Mesendoderm (in vitro differentiated cells): ENCODE data around the gene RPS23.
A peak's percentile ranks its signal among the peaks of the same experiment; 100 is the strongest.

ENCODE experiments used
- DNase-seq: peaks from one replicate; pipeline ENCODE4 v3.0.0; 2013
- H2AK5ac ChIP-seq: 2 replicates; pipeline ENCODE4 v1.6.1; 2013; ENCODE audit warnings: low read length, inconsistent platforms
- H2BK120ac ChIP-seq: 2 replicates; pipeline ENCODE4 v1.6.1; 2013; ENCODE audit warnings: low read depth, mild to moderate bottlenecking, low read length, moderate library complexity, mixed read lengths
- H2BK15ac ChIP-seq: replicated peaks from 2 replicates; pipeline ENCODE4 v1.6.1; 2013; ENCODE audit warnings: low read depth, mild to moderate bottlenecking, moderate library complexity
- H2BK5ac ChIP-seq: 2 replicates; pipeline ENCODE4 v1.6.1; 2013; ENCODE audit warnings: low read length, inconsistent platforms
- H3K18ac ChIP-seq: 2 replicates; pipeline ENCODE4 v1.6.1; 2013; ENCODE audit warnings: mild to moderate bottlenecking, low read length, mixed read lengths
- H3K23ac ChIP-seq: one replicate; pipeline ENCODE4 v1.6.1; 2013; ENCODE audit warnings: low read length
- H3K27ac ChIP-seq: 2 replicates; pipeline ENCODE4 v1.5.1; 2013; ENCODE audit warnings: low read depth, mild to moderate bottlenecking, inconsistent platforms, low read length, moderate library complexity
- H3K27me3 ChIP-seq: 2 replicates; pipeline ENCODE4 v1.6.1; 2013; ENCODE audit warnings: low read length, control low read depth, mild to moderate bottlenecking, inconsistent platforms; ENCODE audit not compliant: insufficient read depth, poor library complexity
- H3K36me3 ChIP-seq: 2 replicates; pipeline ENCODE4 v1.6.1; 2013; ENCODE audit warnings: low read length, inconsistent platforms; ENCODE audit not compliant: control insufficient read depth, insufficient read depth
- H3K4ac ChIP-seq: one replicate; pipeline ENCODE4 v1.6.1; 2013; ENCODE audit warnings: low read depth, mild to moderate bottlenecking, low read length, moderate library complexity
- H3K4me1 ChIP-seq: 2 replicates; pipeline ENCODE4 v1.6.1; 2013; ENCODE audit warnings: low read depth, low read length, inconsistent platforms; ENCODE audit not compliant: control insufficient read depth
- H3K4me2 ChIP-seq: 2 replicates; pipeline ENCODE4 v1.6.1; 2013; ENCODE audit warnings: low read length
- H3K4me3 ChIP-seq: 2 replicates; pipeline ENCODE4 v1.5.1; 2013; ENCODE audit warnings: mild to moderate bottlenecking, low read length
- H3K56ac ChIP-seq: one replicate; pipeline ENCODE4 v1.6.1; 2013; ENCODE audit warnings: low read length
- H3K79me1 ChIP-seq: 2 replicates; pipeline ENCODE4 v1.6.1; 2013; ENCODE audit warnings: low read length, inconsistent platforms
- H3K79me2 ChIP-seq: 2 replicates; pipeline ENCODE4 v1.6.1; 2013; ENCODE audit warnings: mild to moderate bottlenecking, low read length; ENCODE audit not compliant: control insufficient read depth, insufficient read depth
- H3K9ac ChIP-seq: 2 replicates; pipeline ENCODE4 v1.6.1; 2013; ENCODE audit warnings: low read length, inconsistent platforms
- H4K5ac ChIP-seq: one replicate; pipeline ENCODE4 v1.6.1; 2013; ENCODE audit warnings: low read length
- H4K8ac ChIP-seq: one replicate; pipeline ENCODE4 v1.6.1; 2013; ENCODE audit warnings: low read depth, mild to moderate bottlenecking, control low read depth, low read length, moderate library complexity
- WGBS: extraction: QIAGEN DNeasy Blood & Tissue Kit; methylation state at CpG from one replicate; pipeline ENCODE4 v1.1.7; 2013; ENCODE audit warnings: low lambda C conversion rate, missing lambda C conversion rate; ENCODE audit not compliant: insufficient coverage; ENCODE audit errors: extremely low coverage; 5-methylcytosine and 5-hydroxymethylcytosine counted together

Gene RPS23

DNA sequence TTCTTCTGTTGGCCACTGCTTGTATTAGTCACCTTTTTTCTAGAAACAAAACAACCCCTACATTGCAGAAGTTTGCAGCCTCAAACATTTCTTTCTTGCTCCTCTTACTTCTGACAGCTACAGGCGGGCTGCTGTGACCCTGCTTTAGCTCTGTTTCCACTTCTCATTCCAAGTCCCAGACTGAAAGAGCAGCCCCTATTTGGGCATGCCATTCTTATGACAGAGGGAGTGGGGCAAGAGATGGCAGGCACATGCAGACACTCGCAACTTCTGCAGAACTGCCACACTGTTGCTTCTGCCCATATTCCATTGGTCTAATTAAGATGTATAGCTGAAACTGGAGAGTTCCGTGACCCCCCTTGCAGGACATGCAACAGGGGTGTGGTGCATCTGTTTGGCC lies 19.6 kb upstream of the RPS23 start:
- WGBS: no CpG with 5 or more reads among the region's 3 CpGs
- no peak overlapping the region for H3K4ac ChIP-seq
- no peak overlapping the region for H3K27ac ChIP-seq
- H3K79me2 ChIP-seq: no peaks in the 10 kb centered on the region
- no peak overlapping the region for H2BK15ac ChIP-seq
- peaks cover 3% of the 10 kb centered on the region for H3K4me1 ChIP-seq
- no peak overlapping the region for H4K5ac ChIP-seq
- no peak overlapping the region for H2BK120ac ChIP-seq
- H2BK5ac ChIP-seq: no peak overlapping the region
- no peak overlapping the region for H3K4me3 ChIP-seq
- no peaks in the 10 kb centered on the region for H3K36me3 ChIP-seq
- no peak overlapping the region for H3K4me2 ChIP-seq
- H3K18ac ChIP-seq: no peak overlapping the region
- no peaks in the 10 kb centered on the region for H3K79me1 ChIP-seq
- no peak for DNase-seq
- H3K9ac ChIP-seq: no peak overlapping the region
- no peak overlapping the region for H3K56ac ChIP-seq
- H3K27me3 ChIP-seq: no peaks in the 10 kb centered on the region
- no peak overlapping the region for H3K23ac ChIP-seq
- H2AK5ac ChIP-seq: no peak overlapping the region
- no peak overlapping the region for H4K8ac ChIP-seq

DNA sequence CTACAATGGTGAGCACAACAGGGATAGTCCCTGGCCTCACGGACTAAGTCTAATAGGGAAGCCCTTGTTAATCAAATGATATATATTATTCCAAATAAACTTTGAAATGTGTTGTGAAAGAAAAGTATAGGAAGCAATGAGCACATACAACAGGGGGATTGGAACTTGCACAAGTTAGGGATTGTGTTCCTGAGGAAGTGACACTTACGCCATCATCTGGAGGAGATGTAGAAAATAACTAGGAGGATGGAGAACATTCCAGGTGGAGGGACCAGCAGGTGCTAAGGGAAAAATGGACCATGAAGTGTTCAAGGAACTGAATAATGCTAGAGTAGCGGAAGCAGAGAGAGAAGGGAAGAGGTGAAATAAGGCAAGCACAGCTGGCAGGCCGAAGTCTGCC lies 18.8 kb upstream of the RPS23 start:
- H4K5ac ChIP-seq: no peak overlapping the region
- no peak overlapping the region for H3K27ac ChIP-seq
- no peak overlapping the region for H2BK120ac ChIP-seq
- H2AK5ac ChIP-seq: no peak overlapping the region
- H3K18ac ChIP-seq: no peak overlapping the region
- no peak overlapping the region for H3K4me2 ChIP-seq
- H3K79me1 ChIP-seq: no peaks in the 10 kb centered on the region
- no peaks in the 10 kb centered on the region for H3K27me3 ChIP-seq
- WGBS: no CpG with 5 or more reads among the region's 4 CpGs
- no peak overlapping the region for H3K9ac ChIP-seq
- H3K23ac ChIP-seq: no peak overlapping the region
- no peak overlapping the region for H3K4ac ChIP-seq
- no peak overlapping the region for H4K8ac ChIP-seq
- no peak overlapping the region for H3K56ac ChIP-seq
- H3K36me3 ChIP-seq: no peaks in the 10 kb centered on the region
- peak; percentile 34 for DNase-seq
- H3K79me2 ChIP-seq: no peaks in the 10 kb centered on the region
- peaks cover 3% of the 10 kb centered on the region for H3K4me1 ChIP-seq
- H3K4me3 ChIP-seq: no peak overlapping the region
- no peak overlapping the region for H2BK5ac ChIP-seq
- no peak overlapping the region for H2BK15ac ChIP-seq

DNA sequence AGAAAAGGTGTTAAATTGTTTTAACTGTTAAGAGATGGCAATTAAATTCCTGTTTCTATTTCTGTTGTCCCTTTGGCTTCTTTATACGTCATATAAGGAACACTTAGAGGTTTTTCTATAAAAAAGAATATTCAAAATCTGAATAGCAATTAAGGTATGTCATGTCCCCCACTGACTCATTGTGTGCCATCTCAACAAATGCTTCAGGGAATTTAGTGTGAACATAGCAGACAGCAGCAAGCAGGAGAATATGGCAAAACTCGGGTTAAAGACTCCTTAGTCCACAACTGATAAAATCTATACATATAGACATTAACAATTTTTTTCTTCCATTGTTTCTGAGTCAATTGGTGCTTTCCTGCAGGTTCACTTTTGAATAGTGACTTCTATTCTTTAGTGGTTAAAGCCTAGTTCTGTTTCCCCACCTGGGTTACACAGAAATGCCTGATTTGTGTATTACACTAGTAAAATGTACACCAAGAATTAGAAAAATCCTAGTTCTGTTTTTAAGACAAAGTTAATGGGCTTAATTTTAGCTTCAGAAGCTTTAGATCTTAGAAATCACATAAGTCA lies 17.9 kb upstream of the RPS23 start:
- H2BK5ac ChIP-seq: no peak overlapping the region
- no CpG with 5 or more reads among the region's 2 CpGs for WGBS
- no peak overlapping the region for H4K8ac ChIP-seq
- H3K79me2 ChIP-seq: no peaks in the 10 kb centered on the region
- H3K27me3 ChIP-seq: no peaks in the 10 kb centered on the region
- no peak for DNase-seq
- no peak overlapping the region for H2BK120ac ChIP-seq
- H3K79me1 ChIP-seq: no peaks in the 10 kb centered on the region
- no peak overlapping the region for H3K27ac ChIP-seq
- H3K4me2 ChIP-seq: no peak overlapping the region
- no peak overlapping the region for H4K5ac ChIP-seq
- no peak overlapping the region for H3K9ac ChIP-seq
- H2AK5ac ChIP-seq: no peak overlapping the region
- no peak overlapping the region for H3K23ac ChIP-seq
- no peaks in the 10 kb centered on the region for H3K36me3 ChIP-seq
- no peak overlapping the region for H3K56ac ChIP-seq
- H3K4me1 ChIP-seq: peaks cover 3% of the 10 kb centered on the region
- H2BK15ac ChIP-seq: no peak overlapping the region
- no peak overlapping the region for H3K18ac ChIP-seq
- no peak overlapping the region for H3K4ac ChIP-seq
- H3K4me3 ChIP-seq: no peak overlapping the region

DNA sequence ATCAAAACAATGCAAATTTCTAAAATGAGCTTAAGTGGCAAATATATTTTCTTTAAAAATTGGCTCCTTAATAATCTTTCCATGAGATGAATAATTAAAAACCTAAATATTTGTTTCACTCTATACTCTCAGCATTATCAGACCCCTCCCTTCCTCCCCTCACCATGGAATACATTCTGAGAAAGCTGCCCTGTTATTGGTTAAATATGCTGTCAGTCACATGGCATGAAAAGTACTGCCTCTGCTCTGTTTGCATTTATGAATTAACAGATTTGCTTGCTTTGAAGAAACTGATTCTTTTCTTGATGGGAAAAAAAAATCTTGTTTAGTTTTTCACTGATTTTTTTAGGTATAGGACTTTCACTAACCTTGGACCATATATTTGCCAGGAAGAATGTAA lies 17.0 kb upstream of the RPS23 start:
- H3K4me3 ChIP-seq: no peak overlapping the region
- no peak overlapping the region for H3K23ac ChIP-seq
- no peak overlapping the region for H2BK5ac ChIP-seq
- DNase-seq: peak; percentile 80
- H3K27me3 ChIP-seq: no peaks in the 10 kb centered on the region
- no peak overlapping the region for H3K18ac ChIP-seq
- no peak overlapping the region for H4K5ac ChIP-seq
- H3K27ac ChIP-seq: no peak overlapping the region
- H3K79me2 ChIP-seq: no peaks in the 10 kb centered on the region
- H3K4ac ChIP-seq: no peak overlapping the region
- no peak overlapping the region for H2AK5ac ChIP-seq
- no peak overlapping the region for H2BK15ac ChIP-seq
- H2BK120ac ChIP-seq: no peak overlapping the region
- no peak overlapping the region for H3K9ac ChIP-seq
- H4K8ac ChIP-seq: no peak overlapping the region
- peaks cover 3% of the 10 kb centered on the region for H3K4me1 ChIP-seq
- no peak overlapping the region for H3K56ac ChIP-seq
- H3K4me2 ChIP-seq: no peak overlapping the region
- no peaks in the 10 kb centered on the region for H3K36me3 ChIP-seq
- H3K79me1 ChIP-seq: no peaks in the 10 kb centered on the region

DNA sequence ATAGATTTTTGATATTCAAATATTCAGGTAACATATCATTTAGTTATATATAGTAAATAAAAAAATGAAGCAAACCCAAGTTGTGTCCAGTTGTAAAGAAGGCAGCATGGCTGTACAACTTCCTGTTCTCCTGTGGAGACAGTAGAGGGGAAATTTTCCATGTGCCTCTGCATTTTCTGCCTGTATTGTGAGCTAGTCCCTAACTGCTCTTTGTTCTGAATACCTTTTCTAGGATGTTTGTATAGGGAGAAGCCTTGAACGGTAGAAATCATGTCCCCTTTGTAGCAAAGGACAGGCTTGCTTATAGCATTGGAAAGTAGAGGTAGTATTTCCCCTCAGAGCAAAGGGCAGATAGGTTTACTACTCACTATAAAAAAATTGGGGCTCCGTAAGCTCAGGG lies 13.3 kb upstream of the RPS23 start:
- no peak overlapping the region for H3K4me3 ChIP-seq
- no peak overlapping the region for H3K4me2 ChIP-seq
- no peak overlapping the region for H2BK5ac ChIP-seq
- H2BK120ac ChIP-seq: no peak overlapping the region
- no peaks in the 10 kb centered on the region for H3K79me2 ChIP-seq
- no peak overlapping the region for H3K56ac ChIP-seq
- no peak overlapping the region for H3K23ac ChIP-seq
- H4K5ac ChIP-seq: no peak overlapping the region
- H2AK5ac ChIP-seq: no peak overlapping the region
- no peak for DNase-seq
- WGBS: no CpG with 5 or more reads among the region's 2 CpGs
- no peak overlapping the region for H3K4ac ChIP-seq
- H3K79me1 ChIP-seq: no peaks in the 10 kb centered on the region
- H3K36me3 ChIP-seq: no peaks in the 10 kb centered on the region
- H2BK15ac ChIP-seq: no peak overlapping the region
- H3K9ac ChIP-seq: no peak overlapping the region
- H3K18ac ChIP-seq: no peak overlapping the region
- H3K27me3 ChIP-seq: no peaks in the 10 kb centered on the region
- H4K8ac ChIP-seq: no peak overlapping the region
- no peak overlapping the region for H3K27ac ChIP-seq
- peaks cover 3% of the 10 kb centered on the region for H3K4me1 ChIP-seq

DNA sequence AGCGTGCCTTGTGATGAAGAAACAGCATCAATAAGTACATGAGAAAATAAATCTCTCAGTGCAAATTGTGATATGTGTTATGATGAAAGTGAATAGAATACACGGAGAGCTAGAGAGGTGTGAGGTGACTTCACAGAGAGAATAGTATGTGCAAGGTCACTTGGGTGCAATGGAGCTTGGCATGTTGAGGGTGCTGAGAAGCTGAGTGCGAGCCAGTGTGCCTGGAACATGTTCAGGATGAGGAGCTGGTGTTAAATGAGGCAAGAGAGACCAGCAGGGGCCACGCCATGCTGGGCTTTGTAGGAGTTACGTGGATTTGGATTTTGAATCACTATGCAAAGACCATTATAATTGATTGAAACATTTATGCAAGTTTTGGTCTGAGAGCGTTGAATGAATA lies 12.8 kb upstream of the RPS23 start:
- Histone ChIP-seq H3K9ac (no peak overlapping the region), H3K79me1 (no peaks in the 10 kb centered on the region), H2AK5ac (no peak overlapping the region), H3K4me2 (no peak overlapping the region), H2BK15ac (no peak overlapping the region), H3K18ac (no peak overlapping the region), H3K4ac (no peak overlapping the region), H3K79me2 (no peaks in the 10 kb centered on the region), H3K4me1 (peaks cover 3% of the 10 kb centered on the region), H2BK5ac (no peak overlapping the region), H4K8ac (no peak overlapping the region), H4K5ac (no peak overlapping the region), H3K27me3 (no peaks in the 10 kb centered on the region), H3K56ac (no peak overlapping the region), H3K27ac (no peak overlapping the region), H3K36me3 (no peaks in the 10 kb centered on the region), H3K4me3 (no peak overlapping the region), H3K23ac (no peak overlapping the region), H2BK120ac (no peak overlapping the region)
- WGBS: no CpG with 5 or more reads among the region's 6 CpGs
- no peak for DNase-seq
